GM11168 (cell line): ENCODE results near the gene CREBBP.
"Not testable (repeated sequence)": the region's sequence is repeated elsewhere in the genome, so short reads cannot be mapped to it uniquely, and the experiment has no call there.

Experiments used
- in situ Hi-C: fragments of 300-500 bp; cut with MboI; formaldehyde crosslinking; loops from one replicate; pipeline ENCODE4 v1.12.0; 2022; ENCODE audit warnings: low sequenced_read_pairs; ENCODE audit not compliant: unreplicated experiment

The CREBBP gene

GRCh38 chr16:3726021-3726687 is 154.4 kb downstream of the CREBBP start:
- in situ Hi-C loops = no loop called here

- in situ Hi-C loops = no loop called here
Measured at GRCh38 chr16:3725276-3725675, 155.2 kb downstream of the CREBBP start.

GRCh38 chr16:3722508-3722907 is 158.0 kb downstream of the CREBBP start:
- in situ Hi-C loops = no loop called here

- in situ Hi-C loops = no loop called here
Measured at GRCh38 chr16:3720418-3720817, 160.1 kb downstream of the CREBBP start.

GRCh38 chr16:3718628-3719027 is 161.9 kb downstream of the CREBBP start:
- in situ Hi-C loops = no loop called here

GRCh38 chr16:3718019-3718391 is 162.5 kb downstream of the CREBBP start:
- in situ Hi-C loops = no loop called here

GRCh38 chr16:3717235-3718018 is 163.1 kb downstream of the CREBBP start, which contains the start of gene TRAP1:
TRAP1 (minus strand) TSS chr16:3717524; CDS start chr16:3717508, 16 bp downstream.
- in situ Hi-C loops = no loop called here

- in situ Hi-C loops = no loop called here
Measured at GRCh38 chr16:3716831-3717234, 163.7 kb downstream of the CREBBP start.

- in situ Hi-C loops = no loop called here
Measured at GRCh38 chr16:3715430-3715829, 165.1 kb downstream of the CREBBP start.

- in situ Hi-C loops = not testable (repeated sequence)
Measured at GRCh38 chr16:3714378-3714777, 166.1 kb downstream of the CREBBP start.

GRCh38 chr16:3713587-3714242 is 166.8 kb downstream of the CREBBP start:
- in situ Hi-C loops = no loop called here

- in situ Hi-C loops = no loop called here
Measured at GRCh38 chr16:3712861-3713372, 167.6 kb downstream of the CREBBP start.

GRCh38 chr16:3706253-3707012 is 174.1 kb downstream of the CREBBP start:
- in situ Hi-C loops = no loop called here

GRCh38 chr16:3702082-3702481 is 178.4 kb downstream of the CREBBP start:
- in situ Hi-C loops = no loop called here

GRCh38 chr16:3701531-3701930 is 179.0 kb downstream of the CREBBP start:
- in situ Hi-C loops = no loop called here

GRCh38 chr16:3698941-3699340 is 181.6 kb downstream of the CREBBP start:
- in situ Hi-C loops = no loop called here

GRCh38 chr16:3696425-3697218 is 183.9 kb downstream of the CREBBP start:
- in situ Hi-C loops = no loop called here

- in situ Hi-C loops = no loop called here
Measured at GRCh38 chr16:3695610-3696369, 184.7 kb downstream of the CREBBP start.

- in situ Hi-C loops = no loop called here
Measured at GRCh38 chr16:3694051-3694450, 186.5 kb downstream of the CREBBP start.
